Sciatic nerve (tissue), 2 donors: ENCODE data around the gene LRIG3. TPM values are rescaled to one million over a fixed set of nuclear protein-coding genes. Genes with fewer than 3 reads are reported as not detected.
"Not testable (repeated sequence)": the region's sequence is repeated elsewhere in the genome, so short reads cannot be mapped to it uniquely, and the experiment has no call there.

Experiments
- ATAC-seq: fragments of 200-7000 bp; cut with Tn5 transposase; one replicate; pipeline ENCODE4 v1.9.1; 2020; ENCODE audit warnings: mild to moderate bottlenecking, moderate library complexity
- DNase-seq: peaks from one replicate; pipeline ENCODE4 v3.0.0-alpha.2; 2020; ENCODE audit warnings: low spot score
- intact Hi-C: fragments of 100-400 bp; cut with DNase I; formaldehyde crosslinking; loops from one replicate; pipeline ENCODE4 v1.14.2; 2022
- total RNA-seq: library from RNA; stranded (reverse); fragmentation: NEBNext Ultra II Directional; extraction: Animal tissue kit (Norgen Biotek cat#: 25700); gene quantifications from one replicate; pipeline ENCODE4 v1.2.1, GENCODE V29; 2021
- donor health status: DM: no; HTN: no; CAD: no.
- donor health status: DM: no; HTN: no; CAD: no.

The LRIG3 gene
- total RNA-seq, 1 donor from 2014 or later, result 54.2 TPM

GRCh38 chr12:58880639-58881038 lies 39.7 kb downstream of the LRIG3 start:
- intact Hi-C loops, result no loop called here
- DNase-seq (no peak), ATAC-seq (no peak)

GRCh38 chr12:58877243-58877743 lies 43.0 kb downstream of the LRIG3 start:
- intact Hi-C loops, result no loop called here
- peak; percentile 86 for ATAC-seq
- DNase-seq, result no peak

GRCh38 chr12:58873496-58873895 lies 46.8 kb downstream of the LRIG3 start:
- ATAC-seq, result peak; percentile 29
- intact Hi-C loops, result no loop called here
- no peak for DNase-seq

- intact Hi-C loops, result no loop called here
- no peak for ATAC-seq
These were observed 48.7 kb downstream of the LRIG3 start for GRCh38 chr12:58871556-58871955.

GRCh38 chr12:58870595-58870994 lies 49.7 kb downstream of the LRIG3 start:
- ATAC-seq, result no peak
- intact Hi-C loops, result no loop called here
- no peak for DNase-seq

More at GRCh38 chr12:58871556-58871955, 48.7 kb downstream of the LRIG3 start:
- DNase-seq, result no peak

- intact Hi-C loops, result no loop called here
- no peak for DNase-seq
- no peak for ATAC-seq
These were observed 59.5 kb downstream of the LRIG3 start for GRCh38 chr12:58860788-58861240.

GRCh38 chr12:58860056-58860787 lies 60.1 kb downstream of the LRIG3 start:
- DNase-seq, result no peak
- no peak for ATAC-seq
- intact Hi-C loops, result no loop called here

GRCh38 chr12:58858030-58858429 lies 62.3 kb downstream of the LRIG3 start:
- DNase-seq, result no peak
- intact Hi-C loops, result no loop called here
- ATAC-seq, result no peak

GRCh38 chr12:58857206-58857605 lies 63.1 kb downstream of the LRIG3 start:
- intact Hi-C loops, DNase-seq, ATAC-seq: not testable (repeated sequence)

- DNase-seq, intact Hi-C loops, ATAC-seq: not testable (repeated sequence)
These were observed 64.7 kb downstream of the LRIG3 start for GRCh38 chr12:58855630-58856029.

- ATAC-seq, result no peak
- no peak for DNase-seq
- intact Hi-C loops, result no loop called here
These were observed 69.5 kb downstream of the LRIG3 start for GRCh38 chr12:58850826-58851225.

GRCh38 chr12:58847901-58848600 lies 72.3 kb downstream of the LRIG3 start:
- intact Hi-C loops, result no loop called here
- DNase-seq, result no peak
- no peak for ATAC-seq

GRCh38 chr12:58844161-58844560 lies 76.1 kb downstream of the LRIG3 start:
- no peak for DNase-seq
- ATAC-seq, result no peak

GRCh38 chr12:58841058-58841798 lies 79.1 kb downstream of the LRIG3 start:
- intact Hi-C loops, result no loop called here
- DNase-seq (no peak), ATAC-seq (no peak)

More at GRCh38 chr12:58844161-58844560, 76.1 kb downstream of the LRIG3 start:
- intact Hi-C loops, result no loop called here

GRCh38 chr12:58833853-58834252 lies 86.5 kb downstream of the LRIG3 start:
- no peak for ATAC-seq
- no peak for DNase-seq
- intact Hi-C loops, result no loop called here

GRCh38 chr12:58832920-58833319 lies 87.4 kb downstream of the LRIG3 start:
- no peak for ATAC-seq
- intact Hi-C loops, result no loop called here
- DNase-seq, result no peak
